ENCODE data around the gene CRB1. TPM values are rescaled to one million over a fixed set of nuclear protein-coding genes. Genes with fewer than 3 reads are reported as not detected.

The CRB1 gene
- polyA plus RNA-seq, 1 experiment = not detected

GRCh38 chr1:197367627-197368026 is 99.6 kb downstream of the CRB1 start:
- Histone ChIP-seq H3K9me3 (ENCODE audit: control insufficient read depth, insufficient read depth, low read length) (no peaks in the 10 kb centered on the region), H3K27me3 (ENCODE audit: control insufficient read depth, insufficient read depth, low read length) (no peaks in the 10 kb centered on the region), H3K27ac (ENCODE audit: low read depth, low read length) (no peak overlapping the region), H3K4me3 (ENCODE audit: low read depth, low read length) (no peak overlapping the region)
- TF ChIP-seq CTCF (IDR thresholded peaks at IDR 0.05; ENCODE audit: low read depth, low read length) = no peak
- ChIA-PET CTCF (no interaction called here), POLR2A (no interaction called here)
- DNase-seq (ENCODE audit: low read depth, low spot score) = no peak

GRCh38 chr1:197374428-197374827 is 106.4 kb downstream of the CRB1 start:
- ChIA-PET CTCF (no interaction called here), POLR2A (no interaction called here)
- H3K27me3 ChIP-seq (ENCODE audit: control insufficient read depth, insufficient read depth, low read length) = no peaks in the 10 kb centered on the region
- TF ChIP-seq CTCF (IDR thresholded peaks at IDR 0.05; ENCODE audit: low read depth, low read length) = no peak
- H3K9me3 ChIP-seq (ENCODE audit: control insufficient read depth, insufficient read depth, low read length) = no peaks in the 10 kb centered on the region
- no peak overlapping the region for H3K4me3 ChIP-seq (ENCODE audit: low read depth, low read length)
- DNase-seq (ENCODE audit: low read depth, low spot score) = no peak
- no peak overlapping the region for H3K27ac ChIP-seq (ENCODE audit: low read depth, low read length)

- no peak overlapping the region for H3K4me3 ChIP-seq (ENCODE audit: low read depth, low read length)
- H3K27me3 ChIP-seq (ENCODE audit: control insufficient read depth, insufficient read depth, low read length) = no peaks in the 10 kb centered on the region
- CTCF ChIA-PET = interaction anchor here (1.4 kb wide), 1 partner anchor 16 kb away, joined by 4 read pairs; no protein-coding TSS in a partner anchor
- no peaks in the 10 kb centered on the region for H3K9me3 ChIP-seq (ENCODE audit: control insufficient read depth, insufficient read depth, low read length)
- no peak for DNase-seq (ENCODE audit: low read depth, low spot score)
- POLR2A ChIA-PET = no interaction called here
- no peak for TF ChIP-seq CTCF (IDR thresholded peaks at IDR 0.05; ENCODE audit: low read depth, low read length)
- no peak overlapping the region for H3K27ac ChIP-seq (ENCODE audit: low read depth, low read length)
These were observed 116.4 kb downstream of the CRB1 start for GRCh38 chr1:197384471-197384870.

- no peaks in the 10 kb centered on the region for H3K27me3 ChIP-seq (ENCODE audit: control insufficient read depth, insufficient read depth, low read length)
- no peak for DNase-seq (ENCODE audit: low read depth, low spot score)
- no peak overlapping the region for H3K4me3 ChIP-seq (ENCODE audit: low read depth, low read length)
- ChIA-PET CTCF (no interaction called here), POLR2A (no interaction called here)
- no peak overlapping the region for H3K27ac ChIP-seq (ENCODE audit: low read depth, low read length)
- TF ChIP-seq CTCF (IDR thresholded peaks at IDR 0.05; ENCODE audit: low read depth, low read length) = no peak
- no peaks in the 10 kb centered on the region for H3K9me3 ChIP-seq (ENCODE audit: control insufficient read depth, insufficient read depth, low read length)
These were observed 120.7 kb downstream of the CRB1 start for GRCh38 chr1:197388801-197389200.

- Histone ChIP-seq H3K27me3 (ENCODE audit: control insufficient read depth, insufficient read depth, low read length) (no peaks in the 10 kb centered on the region), H3K4me3 (ENCODE audit: low read depth, low read length) (no peak overlapping the region), H3K27ac (ENCODE audit: low read depth, low read length) (no peak overlapping the region), H3K9me3 (ENCODE audit: control insufficient read depth, insufficient read depth, low read length) (no peaks in the 10 kb centered on the region)
- ChIA-PET CTCF (interaction anchor here (1.3 to 2.2 kb wide), 3 partner anchors 9 to 129 kb away, joined by 3 to 12 read pairs (median 4); no protein-coding TSS in a partner anchor), POLR2A (no interaction called here)
- no peak for TF ChIP-seq CTCF (IDR thresholded peaks at IDR 0.05; ENCODE audit: low read depth, low read length)
- DNase-seq (ENCODE audit: low read depth, low spot score) = no peak
These were observed 122.8 kb downstream of the CRB1 start for GRCh38 chr1:197390856-197391255.
